HG03159 (cell line): ENCODE data around the gene PMM1.
"Not testable (repeated sequence)": the region's sequence is repeated elsewhere in the genome, so short reads cannot be mapped to it uniquely, and the experiment has no call there.

Experiments
- ATAC-seq: cut with Tn5 transposase; IDR thresholded peaks from one replicate; pipeline ENCODE4 v1.9.1; 2021; ENCODE audit warnings: mild to moderate bottlenecking, moderate library complexity; ENCODE audit not compliant: unreplicated experiment

Gene PMM1

GRCh38 chr22:41597635-41597953 is 8.0 kb upstream of the PMM1 start:
- no peak for ATAC-seq

GRCh38 chr22:41596776-41597634 is 7.4 kb upstream of the PMM1 start:
- ATAC-seq: no peak

GRCh38 chr22:41595703-41596102 is 6.1 kb upstream of the PMM1 start:
- no peak for ATAC-seq

- not testable (repeated sequence) for ATAC-seq
These were observed 3.8 kb upstream of the PMM1 start for GRCh38 chr22:41593336-41593960.

GRCh38 chr22:41587347-41587723 is 2.3 kb downstream of the PMM1 start:
- ATAC-seq: no peak

- no peak for ATAC-seq
These were observed 3.7 kb downstream of the PMM1 start for GRCh38 chr22:41585898-41586297.

- ATAC-seq: no peak
These were observed 4.8 kb downstream of the PMM1 start for GRCh38 chr22:41584881-41585280.

GRCh38 chr22:41582694-41583093 is 6.9 kb downstream of the PMM1 start:
- ATAC-seq: no peak

- ATAC-seq: no peak
These were observed 9.7 kb downstream of the PMM1 start for GRCh38 chr22:41579997-41580355.

GRCh38 chr22:41579297-41579996 is 10.2 kb downstream of the PMM1 start:
- no peak for ATAC-seq

- no peak for ATAC-seq
These were observed 10.8 kb downstream of the PMM1 start for GRCh38 chr22:41578818-41579217.

- ATAC-seq: no peak
These were observed 11.5 kb downstream of the PMM1 start for GRCh38 chr22:41578114-41578513.

- ATAC-seq: no peak
These were observed 12.8 kb downstream of the PMM1 start for GRCh38 chr22:41576877-41577276.

- no peak for ATAC-seq
These were observed 14.1 kb downstream of the PMM1 start for GRCh38 chr22:41575533-41575932.

- no peak for ATAC-seq
These were observed 14.7 kb downstream of the PMM1 start for GRCh38 chr22:41574847-41575381.

- no peak for ATAC-seq
These were observed 16.0 kb downstream of the PMM1 start for GRCh38 chr22:41573677-41574076.

GRCh38 chr22:41572305-41572704 is 17.3 kb downstream of the PMM1 start:
- ATAC-seq: not testable (repeated sequence)

- ATAC-seq: no peak
These were observed 17.9 kb downstream of the PMM1 start for GRCh38 chr22:41571786-41572185.

GRCh38 chr22:41570221-41570620 is 19.4 kb downstream of the PMM1 start:
- ATAC-seq: no peak

GRCh38 chr22:41568811-41569210 is 20.8 kb downstream of the PMM1 start:
- no peak for ATAC-seq

GRCh38 chr22:41567512-41567768 is 22.2 kb downstream of the PMM1 start:
- ATAC-seq: no peak

- ATAC-seq: no peak
These were observed 24.1 kb downstream of the PMM1 start for GRCh38 chr22:41565403-41566054.
